Pancreas (tissue), 10 donors: Measurements from ENCODE around the gene ATP1A2. TPM values are rescaled to one million over a fixed set of nuclear protein-coding genes. Genes with fewer than 3 reads are reported as not detected.
A peak's percentile ranks its signal among the peaks of the same experiment; 100 is the strongest.

Experiments
- ATAC-seq, 4 donors: fragments of 200-7000 bp; cut with Tn5 transposase; one replicate each; pipeline versions ENCODE4 v1.8.0 to v1.9.1; 2020; ENCODE audit warnings: mild to moderate bottlenecking in 4 of 4, moderate library complexity in 4 of 4
- DNase-seq, 6 donors: peaks; one replicate each; pipeline ENCODE4 v3.0.0-alpha.2; 2020
- FAIRE-seq: peaks from 2 replicates; lab custom pipeline; 2012; peaks lifted over from hg19 to GRCh38; lab: Jason Lieb, UNC
- H3K27ac ChIP-seq, 4 donors: fragments of 200-600 bp; sonication (generic); 1 replicate in 3 of 4; 2 replicates in 1 of 4; pipeline versions ENCODE4 v1.5.0 to v1.8.0; 2020
- H3K27me3 ChIP-seq, 4 donors: fragments of 200-600 bp; one replicate each; pipeline ENCODE4 v1.8.0; 2021
- H3K36me3 ChIP-seq, 3 donors: fragments of 200-600 bp; sonication (generic) in 1 of 3; one replicate each; pipeline versions ENCODE4 v1.5.0 to v1.8.0; 2020 to 2021
- H3K4me1 ChIP-seq, 3 donors: fragments of 200-600 bp; one replicate each; pipeline ENCODE4 v1.8.0; 2021
- H3K4me3 ChIP-seq, 4 donors: fragments of 200-600 bp; sonication (generic) in 2 of 4; one replicate each; pipeline versions ENCODE4 v1.5.0 to v1.8.0; 2020 to 2021
- H3K9me3 ChIP-seq, 4 donors: fragments of 200-600 bp; one replicate each; pipeline ENCODE4 v1.8.0; 2021
- CTCF ChIP-seq, 4 donors: fragments of 200-600 bp; sonication (generic) in 3 of 4; IDR thresholded peaks; one replicate each; pipeline versions ENCODE4 v1.5.0 to v1.8.0; 2021; ENCODE audit warnings: antibody characterized with exemption in 4 of 4
- WGBS, 2 donors: extraction: QIAGEN DNeasy Blood & Tissue Kit; methylation state at CpG; one replicate each; pipeline ENCODE4 v1.1.7; 2013; 5-methylcytosine and 5-hydroxymethylcytosine counted together
- intact Hi-C, 3 donors: fragments of 100-400 bp; cut with DNase I; formaldehyde crosslinking; loops; one replicate each; pipeline versions ENCODE4 v1.11.1 to v1.14.2; 2022
- polyA plus RNA-seq, 2 donors: library from polyadenylated mRNA; stranded (reverse); fragments of 200-250 nt; gene quantifications; one replicate each; pipeline ENCODE4 v1.2.3, GENCODE V29; 2013
- total RNA-seq, 6 donors: library from RNA; stranded (reverse); fragmentation: NEBNext Ultra II Directional in 4 of 6; extraction: Animal tissue kit (Norgen Biotek cat#: 25700) in 4 of 6; gene quantifications; one replicate each; pipeline versions ENCODE4 v1.2.1 to v1.2.4, GENCODE V29; 2021 to 2023
- donor health status: healthy with polysubstance abuse.
- donor health status: DM: no; HTN: no; CAD: no; lungs with moderate emphysema.
- donor health status: DM: no; HTN: no; CAD: no.
- donor health status: control.
- donor health status: control.
- donor health status: Bipolar disorder and iron deficiency.
- donor health status: DM: yes; HTN: yes; CAD: no.
- donor health status: DM: no; HTN: no; CAD: no.
- donor health status: DM: no; HTN: no; CAD: no.
- donor health status: DM: yes; HTN: yes; CAD: no.

The ATP1A2 gene
- total and polyA plus RNA-seq, 8 donors = 0.34 to 2.7 (median 0.53) TPM

- DNase-seq = peak in 1 of 6 donors; percentile 49
- FAIRE-seq = no peak
- intact Hi-C loops = loop anchor here in 1 of 3 donors (5.0 kb wide), 1 partner anchor 38 kb away; no protein-coding TSS in a partner anchor
- Histone ChIP-seq H3K9me3 (no peaks in the 10 kb centered on the region), H3K4me3 (no peak overlapping the region), H3K27me3 (peaks cover 0 to 5% (median 0%) of the 10 kb centered on the region in 4 donors), H3K27ac (no peak overlapping the region), H3K4me1 (no peaks in the 10 kb centered on the region), H3K36me3 (no peaks in the 10 kb centered on the region)
- ATAC-seq = no peak
- TF ChIP-seq CTCF (IDR thresholded peaks at IDR 0.05) = no peak
- 74 to 80% methylated on average over 30 of the region's 30 CpGs for WGBS, 2 donors
These were observed 30.7 kb upstream of the ATP1A2 start for GRCh38 chr1:160084771-160085321.

GRCh38 chr1:160085686-160086455 is 29.7 kb upstream of the ATP1A2 start:
- intact Hi-C loops = no loop called here
- H3K4me1 ChIP-seq = no peaks in the 10 kb centered on the region
- 44 to 45% methylated on average over 19 of the region's 19 CpGs for WGBS, 2 donors
- no peaks in the 10 kb centered on the region for H3K9me3 ChIP-seq
- no peak for FAIRE-seq
- H3K4me3 ChIP-seq = no peak overlapping the region
- H3K36me3 ChIP-seq = no peaks in the 10 kb centered on the region
- no peak overlapping the region for H3K27ac ChIP-seq
- ATAC-seq = peak; percentile 71 to 81 (median 76)
- peak; percentile 58 to 90 (median 76) for DNase-seq
- peak; percentile 71 to 80 (median 76) for TF ChIP-seq CTCF (IDR thresholded peaks at IDR 0.05)
- H3K27me3 ChIP-seq = peaks cover 0 to 5% (median 0%) of the 10 kb centered on the region in 4 donors

- intact Hi-C loops = no loop called here
- TF ChIP-seq CTCF (IDR thresholded peaks at IDR 0.05) = no peak
- Histone ChIP-seq H3K27me3 (peaks cover 0 to 5% (median 0%) of the 10 kb centered on the region in 4 donors), H3K27ac (no peak overlapping the region), H3K9me3 (no peaks in the 10 kb centered on the region), H3K4me1 (no peaks in the 10 kb centered on the region), H3K36me3 (peaks cover 0 to 3% (median 0%) of the 10 kb centered on the region in 3 donors), H3K4me3 (no peak overlapping the region)
- FAIRE-seq = no peak
- no peak for DNase-seq
- no peak for ATAC-seq
- 75 to 79% methylated on average over 5 of the region's 5 CpGs for WGBS, 2 donors
These were observed 29.1 kb upstream of the ATP1A2 start for GRCh38 chr1:160086456-160086892.

- FAIRE-seq = no peak
- Histone ChIP-seq H3K27me3 (peaks cover 0 to 3% (median 0%) of the 10 kb centered on the region in 4 donors), H3K4me1 (no peaks in the 10 kb centered on the region), H3K36me3 (peaks cover 0 to 11% (median 0%) of the 10 kb centered on the region in 3 donors), H3K4me3 (no peak overlapping the region), H3K27ac (no peak overlapping the region), H3K9me3 (no peaks in the 10 kb centered on the region)
- intact Hi-C loops = no loop called here
- TF ChIP-seq CTCF (IDR thresholded peaks at IDR 0.05) = no peak
- WGBS, 2 donors = 87 to 89% methylated on average over 11 to 12 of the region's 12 CpGs
- no peak for DNase-seq
- ATAC-seq = no peak
These were observed 28.4 kb upstream of the ATP1A2 start for GRCh38 chr1:160087118-160087662.
